Measurements from ENCODE around the gene MAK. TPM values are rescaled to one million over a fixed set of nuclear protein-coding genes. Genes with fewer than 3 reads are reported as not detected.

Gene MAK
- total and polyA plus RNA-seq, 2 of the 13 experiments (the other 11 are each of a cell fraction or from before 2014, with no cell fraction given): 0.04 TPM; not detected in 1

- intact Hi-C loops (cut with micrococcal nuclease; ENCODE audit: unreplicated experiment) (no loop called here), in situ Hi-C loops (cut with HindIII; ENCODE audit: extremely low pct_ligation_motif_present, low pct_unique_long_range_greater_than_20kb) (no loop called here)
- ATAC-seq (peak; percentile 36; the same call in 2 of the 3 replicates), DNase-seq (ENCODE audit: low spot score) (no peak), FAIRE-seq (no peak)
- Histone ChIP-seq H3K4me3 (replicated peaks in 1 of 3; ENCODE audit: insufficient read depth in 1 of 3, low read depth in 2 of 3, low read length in 3 of 3) (no peak overlapping the region), H3K4me2 (ENCODE audit: low read depth, low read length) (no peak overlapping the region), H3K36me3 (replicated peaks in 1 of 2; ENCODE audit: control insufficient read depth in 1 of 2, insufficient read depth in 2 of 2, low read length in 2 of 2) (peaks cover 11 to 29% of the 10 kb centered on the region in 2 experiments; a peak in 4 of 5 replicates), H3K4me1 (ENCODE audit: insufficient read depth, low read length) (peaks cover 11% of the 10 kb centered on the region), H3K27me3 (ENCODE audit: control insufficient read depth in 1 of 2, insufficient read depth in 2 of 2, low read length in 2 of 2) (no peaks in the 10 kb centered on the region), H3K9ac (ENCODE audit: insufficient read depth, low read depth, low read length) (no peak overlapping the region), H2AFZ (ENCODE audit: low read length) (no peak overlapping the region), H4K20me1 (ENCODE audit: insufficient read depth, low read length) (no peaks in the 10 kb centered on the region), H3K79me2 (ENCODE audit: insufficient read depth, low read length) (no peaks in the 10 kb centered on the region), H3K27ac (ENCODE audit: extremely low read length, insufficient read depth, low read length) (no peak overlapping the region), H3K9me3 (ENCODE audit: low read length) (no peaks in the 10 kb centered on the region)
- POLR2A ChIA-PET: interaction anchor here (1.4 to 8.3 kb wide), 4 partner anchors 9 to 38 kb away, joined by 3 to 71 read pairs (median 12); partner anchors contain the start of genes PAK1IP1, TMEM14B and TMEM14C
- CTCF ChIA-PET (ENCODE audit: low intra/inter-chr PET ratio, low total read pairs): no interaction called here
- no peak for TF ChIP-seq ZNF205 (CRISPR knock-in tag; IDR thresholded peaks at IDR 0.05)
- TF ChIP-seq ZNF501 (CRISPR knock-in tag; IDR thresholded peaks at IDR 0.05): 0 out of 2 replicates have a peak, but pooled peaks have one; percentile 7
- TF ChIP-seq ZNF549 (CRISPR knock-in tag; IDR thresholded peaks at IDR 0.05): no peak
- TF ChIP-seq MAFK (conservative IDR thresholded peaks at IDR 0.05 in 1 of 2, IDR thresholded peaks at IDR 0.05 in 1 of 2; ENCODE audit: low read length in 2 of 2): peak; percentile 87 to 88
- TF ChIP-seq THAP11 (CRISPR knock-in tag; IDR thresholded peaks at IDR 0.05): no peak
- TF ChIP-seq NFYB (CRISPR knock-in tag; IDR thresholded peaks at IDR 0.05): peak; percentile 73
- TF ChIP-seq MAFF (IDR thresholded peaks at IDR 0.05; ENCODE audit: low read depth, low read length): peak; percentile 87
- no peak for TF ChIP-seq ZNF550 (CRISPR knock-in tag; IDR thresholded peaks at IDR 0.05; ENCODE audit: borderline replicate concordance)
- no peak for TF ChIP-seq FOXK2 (IDR thresholded peaks at IDR 0.05)
- no peak for TF ChIP-seq TRAFD1 (CRISPR knock-in tag; IDR thresholded peaks at IDR 0.05; ENCODE audit: borderline replicate concordance)
- WGBS (ENCODE audit: low lambda C conversion rate): 96% methylated on average over 17 of the region's 17 CpGs
- BruUV-seq (replicated peaks): no TSS peak
Measured at GRCh38 chr6:10733151-10733715, 105.1 kb downstream of the MAK start.
